GM18873 (cell line): ENCODE measurements around the gene AKAP8L.
"Not testable (repeated sequence)": the region's sequence is repeated elsewhere in the genome, so short reads cannot be mapped to it uniquely, and the experiment has no call there.

ENCODE experiments used
- ATAC-seq: cut with Tn5 transposase; IDR thresholded peaks from one replicate; pipeline ENCODE4 v1.9.1; 2021; ENCODE audit warnings: mild to moderate bottlenecking, moderate library complexity, moderate number of reproducible peaks; ENCODE audit not compliant: unreplicated experiment, low FRiP score

Gene AKAP8L

GRCh38 chr19:15363048-15363447, 55.7 kb downstream of the AKAP8L start:
- ATAC-seq: not testable (repeated sequence)

GRCh38 chr19:15360015-15360414, 58.8 kb downstream of the AKAP8L start:
- not testable (repeated sequence) for ATAC-seq

GRCh38 chr19:15358918-15359317, 59.9 kb downstream of the AKAP8L start:
- no peak for ATAC-seq

GRCh38 chr19:15357906-15358305, 60.9 kb downstream of the AKAP8L start:
- ATAC-seq: no peak

GRCh38 chr19:15354566-15355296, 64.1 kb downstream of the AKAP8L start:
- ATAC-seq: no peak

- ATAC-seq: no peak
Measured at GRCh38 chr19:15353908-15354307, 64.9 kb downstream of the AKAP8L start.

GRCh38 chr19:15352535-15352934, 66.3 kb downstream of the AKAP8L start:
- not testable (repeated sequence) for ATAC-seq

GRCh38 chr19:15341328-15341727, 77.5 kb downstream of the AKAP8L start:
- ATAC-seq: not testable (repeated sequence)

- ATAC-seq: no peak
Measured at GRCh38 chr19:15340086-15340485, 78.7 kb downstream of the AKAP8L start.

GRCh38 chr19:15337202-15337601, 81.6 kb downstream of the AKAP8L start:
- ATAC-seq: no peak

- ATAC-seq: not testable (repeated sequence)
Measured at GRCh38 chr19:15335992-15336391, 82.8 kb downstream of the AKAP8L start.

- ATAC-seq: no peak
Measured at GRCh38 chr19:15332311-15332996, 86.3 kb downstream of the AKAP8L start, which contains the start of gene BRD4. BRD4 (minus strand) TSS chr19:15332539; CDS start chr19:15273099, 59,440 bp downstream.

- ATAC-seq: no peak
Measured at GRCh38 chr19:15331419-15332310, 87.1 kb downstream of the AKAP8L start.

- ATAC-seq: no peak
Measured at GRCh38 chr19:15330801-15331418, 87.9 kb downstream of the AKAP8L start.
